HCT116 (cell line): ENCODE measurements around the gene NUB1. TPM values are rescaled to one million over a fixed set of nuclear protein-coding genes. Genes with fewer than 3 reads are reported as not detected.

Experiments
- ATAC-seq: fragments of 200-7000 bp; cut with Tn5 transposase; 2 replicates; pipeline ENCODE4 v1.9.1; 2020; ENCODE audit warnings: mild to moderate bottlenecking, moderate library complexity
- BruUV-seq: library from RNA; stranded (reverse); fragments of 400-500 nt; replicated peaks from 2 replicates; lab custom pipeline; 2021; lab: Mats Ljungman, UMichigan
- CTCF ChIA-PET: fragments of 300-600 bp; sonication (Branson Sonifier 250); formaldehyde crosslinking; loops from one replicate; lab custom pipeline; 2021; ENCODE audit warnings: antibody characterized with exemption; lab: Charles Lee
- POLR2A ChIA-PET: fragments of 300-600, 350-600 bp; sonication (Branson Sonifier 250); formaldehyde crosslinking; loops from one replicate; lab custom pipeline; 2021; ENCODE audit warnings: antibody characterized with exemption; lab: Charles Lee
- RAD21 ChIA-PET, 2 experiments: fragments of 300-600 bp; sonication (Branson Sonifier 250); formaldehyde crosslinking; loops; one replicate each; lab custom pipeline; 2023; ENCODE audit warnings: low total read pairs in 2 of 2; ENCODE audit not compliant: uncharacterized antibody in 2 of 2, unreplicated experiment in 2 of 2, low non-redundant PET in 1 of 2; lab: Charles Lee
- DNase-seq: peaks from one replicate; pipeline ENCODE4 v3.0.0-alpha.2; 2010; ENCODE audit warnings: low read depth, low spot score
- H2AFZ ChIP-seq: fragments of 200-600 bp; shearing (Covaris generic), sonication (generic); 2 replicates; pipeline ENCODE4 v1.6.1; 2017; ENCODE audit warnings: low read depth, mixed run types, mixed read lengths, antibody characterized with exemption, low read length; ENCODE audit not compliant: poor library complexity, severe bottlenecking
- H3K27ac ChIP-seq: 2 replicates; pipeline ENCODE4 v1.5.1; 2012; ENCODE audit warnings: low read depth, low read length
- H3K27me3 ChIP-seq: fragments of 200-600 bp; sonication (generic); 2 replicates; pipeline ENCODE4 v1.6.1; 2016; ENCODE audit warnings: mixed run types, low read length, mixed read lengths; ENCODE audit not compliant: insufficient read depth
- H3K36me3 ChIP-seq, 2 experiments: fragments of 200-500 bp in 1 of 2; fragments of 200-600 bp in 1 of 2; sonication (Bioruptor generic) in 1 of 2; sonication (generic) in 1 of 2; 2 replicates each; pipeline versions ENCODE4 v1.5.1 to v1.6.1; 2014 to 2016; ENCODE audit warnings: low read length in 2 of 2, inconsistent platforms in 1 of 2, mixed read lengths in 1 of 2, mixed run types in 1 of 2; ENCODE audit not compliant: insufficient read depth in 2 of 2, control insufficient read depth in 1 of 2
- H3K4me1 ChIP-seq, 2 experiments: fragments of 200-600 bp in 1 of 2; sonication (generic) in 1 of 2; 2 replicates each; pipeline versions ENCODE4 v1.5.1 to v1.6.1; 2012 to 2017; ENCODE audit warnings: low read length in 2 of 2, inconsistent platforms in 1 of 2, mild to moderate bottlenecking in 1 of 2, mixed read lengths in 1 of 2, mixed run types in 1 of 2, moderate library complexity in 1 of 2; ENCODE audit not compliant: insufficient read depth in 2 of 2, control insufficient read depth in 1 of 2
- H3K4me2 ChIP-seq: fragments of 200-600 bp; sonication (generic); 2 replicates; pipeline ENCODE4 v1.6.1; 2017; ENCODE audit warnings: mixed run types, low read length, mixed read lengths
- H3K4me3 ChIP-seq, 2 experiments: fragments of 200-600 bp in 1 of 2; sonication (generic) in 1 of 2; replicated peaks in 1 of 2; 2 replicates each; pipeline ENCODE4 v1.5.1; 2011 to 2016; ENCODE audit warnings: low read length in 2 of 2, control low read depth in 1 of 2, low read depth in 1 of 2, mild to moderate bottlenecking in 1 of 2, mixed read lengths in 1 of 2, mixed run types in 1 of 2
- H3K79me2 ChIP-seq: fragments of 200-600 bp; sonication (generic); 2 replicates; pipeline ENCODE4 v1.6.1; 2017; ENCODE audit warnings: mild to moderate bottlenecking, mixed run types, low read length, moderate library complexity, mixed read lengths; ENCODE audit not compliant: insufficient read depth
- H3K9ac ChIP-seq: fragments of 200-600 bp; sonication (generic); 2 replicates; pipeline ENCODE4 v1.6.1; 2016; ENCODE audit warnings: low read length, mixed read lengths
- H3K9me2 ChIP-seq: fragments of 200-600 bp; sonication (generic), shearing (Covaris generic); 2 replicates; pipeline ENCODE4 v1.6.1; 2017; ENCODE audit warnings: mixed run types, mild to moderate bottlenecking, moderate library complexity; ENCODE audit not compliant: insufficient read depth
- H3K9me3 ChIP-seq, 2 experiments: fragments of 200-500 bp in 1 of 2; fragments of 200-600 bp in 1 of 2; sonication (Bioruptor generic) in 1 of 2; sonication (generic) in 1 of 2; 2 replicates each; pipeline ENCODE4 v1.6.1; 2014 to 2017; ENCODE audit warnings: low read length in 2 of 2, mixed read lengths in 2 of 2, inconsistent platforms in 1 of 2, low read depth in 1 of 2, mild to moderate bottlenecking in 1 of 2, mixed run types in 1 of 2, moderate library complexity in 1 of 2; ENCODE audit not compliant: control insufficient read depth in 1 of 2, insufficient read depth in 1 of 2
- H4K20me1 ChIP-seq: fragments of 200-600 bp; sonication (generic), shearing (Covaris generic); 2 replicates; pipeline ENCODE4 v1.6.1; 2017; ENCODE audit warnings: mixed run types, mild to moderate bottlenecking, moderate library complexity; ENCODE audit not compliant: insufficient read depth
- CBX3 ChIP-seq: IDR thresholded peaks from 2 replicates; pipeline ENCODE4 v1.6.1; 2012; ENCODE audit warnings: low read depth
- CEBPB ChIP-seq: IDR thresholded peaks from 2 replicates; pipeline ENCODE4 v1.6.1; 2012; ENCODE audit warnings: low read depth
- EGR1 ChIP-seq: IDR thresholded peaks from 2 replicates; pipeline ENCODE4 v1.6.1; 2012; ENCODE audit warnings: low read depth
- ELF1 ChIP-seq: IDR thresholded peaks from 2 replicates; pipeline ENCODE4 v1.6.1; 2012; ENCODE audit warnings: low read depth, borderline replicate concordance
- EZH2phosphoT487 ChIP-seq: fragments of 200-600 bp; IDR thresholded peaks from 2 replicates; pipeline ENCODE4 v1.6.1; 2018; ENCODE audit warnings: antibody characterized with exemption, borderline replicate concordance
- MAX ChIP-seq: IDR thresholded peaks from 2 replicates; pipeline ENCODE4 v1.6.1; 2012
- POLR2A ChIP-seq: IDR thresholded peaks from 2 replicates; pipeline ENCODE4 v1.7.0; 2011; ENCODE audit warnings: borderline replicate concordance; ENCODE audit not compliant: insufficient read depth, insufficient read length; ENCODE audit errors: extremely low read depth
- POLR2AphosphoS5 ChIP-seq: IDR thresholded peaks from 2 replicates; pipeline ENCODE4 v1.6.1; 2011; ENCODE audit warnings: mild to moderate bottlenecking, low read depth, low read length, moderate library complexity
- SIN3A ChIP-seq: IDR thresholded peaks from 2 replicates; pipeline ENCODE4 v1.6.1; 2012; ENCODE audit warnings: low read depth
- SP1 ChIP-seq: IDR thresholded peaks from 2 replicates; pipeline ENCODE4 v1.6.1; 2012; ENCODE audit warnings: low read depth
- TCF7L2 ChIP-seq: IDR thresholded peaks from 2 replicates; pipeline ENCODE4 v1.7.0; 2011; ENCODE audit warnings: borderline replicate concordance, inconsistent platforms; ENCODE audit not compliant: insufficient read depth, insufficient read length; ENCODE audit errors: extremely low read depth
- YY1 ChIP-seq: IDR thresholded peaks from 2 replicates; pipeline ENCODE4 v1.6.1; 2011; ENCODE audit warnings: low read length, low read depth, moderate library complexity, mild to moderate bottlenecking; ENCODE audit not compliant: insufficient replicate concordance; ENCODE audit errors: extremely low read depth
- ZFX ChIP-seq: fragments of 450-650 bp; IDR thresholded peaks from 2 replicates; pipeline ENCODE4 v1.6.1; 2017
- intact Hi-C: fragments of 100-400 bp; cut with micrococcal nuclease; formaldehyde crosslinking; loops from 2 replicates; pipeline ENCODE4 v1.10.0; 2022
- total RNA-seq: library from RNA; stranded (reverse); gene quantifications from one replicate; pipeline ENCODE4 v1.2.1, GENCODE V29; 2021; ENCODE audit not compliant: unreplicated experiment
- TF ChIP-seq, protein P1 (sequence below): IDR thresholded peaks from 2 replicates; pipeline ENCODE4 v1.6.1; 2012

Gene NUB1
- total RNA-seq, 1 experiment from 2014 or later, result 44.0 TPM

GRCh38 chr7:151420144-151420543, 78.5 kb downstream of the NUB1 start:
- no peak overlapping the region for H3K27ac ChIP-seq
- DNase-seq (no peak), ATAC-seq (no peak)
- H3K36me3 ChIP-seq, result no peaks in the 10 kb centered on the region
- no peak overlapping the region for H3K9ac ChIP-seq
- H3K4me2 ChIP-seq, result no peak overlapping the region
- BruUV-seq, result no TSS peak
- H3K79me2 ChIP-seq, result no peaks in the 10 kb centered on the region
- intact Hi-C loops, result no loop called here
- no peak for TF ChIP-seq POLR2AphosphoS5
- TF ChIP-seq YY1, result no peak
- TF ChIP-seq EZH2phosphoT487, result no peak
- no peak for TF ChIP-seq TCF7L2
- H3K9me2 ChIP-seq, result no peaks in the 10 kb centered on the region
- H3K9me3 ChIP-seq, result peaks cover 4 to 20% of the 10 kb centered on the region in 2 experiments; a peak in 3 of 4 replicates
- H3K27me3 ChIP-seq, result no peaks in the 10 kb centered on the region
- H3K4me1 ChIP-seq, result peaks cover 0 to 9% of the 10 kb centered on the region in 2 experiments; a peak in 2 of 4 replicates
- H4K20me1 ChIP-seq, result no peaks in the 10 kb centered on the region
- CTCF ChIA-PET, result no interaction called here
- RAD21 ChIA-PET, result no interaction called here
- no peak overlapping the region for H2AFZ ChIP-seq
- no peak overlapping the region for H3K4me3 ChIP-seq
- POLR2A ChIA-PET, result no interaction called here

DNA sequence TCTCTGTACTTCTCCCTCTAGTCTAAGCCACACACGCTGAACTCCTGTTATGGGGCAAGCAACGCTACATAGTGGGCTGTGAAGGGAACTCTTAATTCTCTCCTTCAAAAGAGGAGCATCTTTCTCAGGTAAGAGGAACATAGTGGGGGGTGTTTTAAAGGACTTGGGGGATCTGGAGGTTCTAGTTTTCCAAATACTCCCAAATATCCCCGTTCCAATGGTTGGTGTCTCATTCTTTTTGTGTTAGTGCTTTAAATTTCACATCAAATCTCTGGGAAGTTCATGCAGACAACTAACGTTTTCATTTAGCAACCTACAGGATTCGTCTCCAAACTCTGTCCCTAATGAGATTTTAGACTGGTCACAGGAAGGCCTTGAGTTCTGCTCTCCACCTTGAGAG, 80.6 kb downstream of the NUB1 start:
- ChIA-PET POLR2A (no interaction called here), CTCF (no interaction called here), RAD21 (no interaction called here)
- H3K36me3 ChIP-seq, result no peaks in the 10 kb centered on the region
- no peak for TF ChIP-seq TCF7L2
- no peak for TF ChIP-seq POLR2A
- no peak for TF ChIP-seq SP1
- TF ChIP-seq EGR1, result no peak
- TF ChIP-seq MAX, result no peak
- no peak for TF ChIP-seq CBX3
- no peak for TF ChIP-seq ELF1
- TF ChIP-seq POLR2AphosphoS5, result no peak
- no peak for TF ChIP-seq SIN3A
- TF ChIP-seq, protein P1, sequence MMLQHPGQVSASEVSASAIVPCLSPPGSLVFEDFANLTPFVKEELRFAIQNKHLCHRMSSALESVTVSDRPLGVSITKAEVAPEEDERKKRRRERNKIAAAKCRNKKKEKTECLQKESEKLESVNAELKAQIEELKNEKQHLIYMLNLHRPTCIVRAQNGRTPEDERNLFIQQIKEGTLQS, result no peak
- no peak for TF ChIP-seq CEBPB
- TF ChIP-seq ZFX, result no peak
- BruUV-seq, result no TSS peak
- no peak overlapping the region for H3K9ac ChIP-seq
- no peak overlapping the region for H3K27ac ChIP-seq
- H3K4me1 ChIP-seq, result peaks cover 20 to 28% of the 10 kb centered on the region in 2 experiments
- DNase-seq, result no peak
- no peak for ATAC-seq
- H3K4me3 ChIP-seq, result no peak overlapping the region
- H2AFZ ChIP-seq, result no peak overlapping the region
- H4K20me1 ChIP-seq, result no peaks in the 10 kb centered on the region
- H3K4me2 ChIP-seq, result no peak overlapping the region
- no peaks in the 10 kb centered on the region for H3K27me3 ChIP-seq
- H3K79me2 ChIP-seq, result no peaks in the 10 kb centered on the region
- intact Hi-C loops, result no loop called here
- no peaks in the 10 kb centered on the region for H3K9me2 ChIP-seq
- peaks cover 4 to 20% of the 10 kb centered on the region in 2 experiments; a peak in 3 of 4 replicates for H3K9me3 ChIP-seq
